ENCODE measurements around the gene CEP70.
"Not testable (repeated sequence)": the region's sequence is repeated elsewhere in the genome, so short reads cannot be mapped to it uniquely, and the experiment has no call there.

The CEP70 gene

DNA sequence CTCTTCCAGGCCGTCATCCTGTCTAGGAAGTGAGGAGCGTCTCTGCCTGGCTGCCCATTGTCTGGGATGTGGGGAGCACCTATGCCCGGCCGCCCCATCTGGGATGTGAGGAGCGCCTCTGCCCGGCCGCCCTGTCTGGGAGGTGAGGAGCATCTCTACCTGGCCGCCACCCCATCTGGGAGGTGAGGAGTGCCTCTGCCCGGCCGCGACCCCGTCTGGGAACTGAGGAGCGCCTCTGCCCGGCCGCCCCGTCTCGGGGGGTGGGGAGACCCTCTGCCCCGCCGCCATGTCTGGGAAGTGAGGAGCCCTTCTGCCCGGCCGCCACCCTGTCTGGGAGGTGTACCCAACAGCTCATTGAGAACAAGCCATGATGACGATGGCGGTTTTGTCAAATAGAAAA, 72.6 kb downstream of the CEP70 start:
- no CpG with 5 or more reads among the region's 23 CpGs for WGBS (ENCODE audit: extremely low coverage, insufficient coverage, low lambda C conversion rate)
- not testable (repeated sequence) for H3K4me1 ChIP-seq (ENCODE audit: control insufficient read depth, low read depth, low read length); H3K36me3 ChIP-seq (ENCODE audit: control insufficient read depth, insufficient read depth, low read length); H2AK5ac ChIP-seq (ENCODE audit: low read length); H3K9ac ChIP-seq (ENCODE audit: low read length); H3K56ac ChIP-seq (ENCODE audit: low read length); H4K8ac ChIP-seq (ENCODE audit: low read depth, low read length); H3K4me3 ChIP-seq (ENCODE audit: low read length); H3K27me3 ChIP-seq (ENCODE audit: insufficient read depth, low read length, poor library complexity); H4K5ac ChIP-seq (ENCODE audit: low read length); H3K4ac ChIP-seq (ENCODE audit: low read depth, low read length); H3K18ac ChIP-seq (ENCODE audit: low read length); DNase-seq; H3K27ac ChIP-seq (ENCODE audit: low read depth, low read length); H2BK120ac ChIP-seq (ENCODE audit: low read depth, low read length); H2BK15ac ChIP-seq (replicated peaks; ENCODE audit: low read depth); H3K4me2 ChIP-seq (ENCODE audit: low read length); H2BK5ac ChIP-seq (ENCODE audit: low read length); H3K79me2 ChIP-seq (ENCODE audit: control insufficient read depth, insufficient read depth, low read length); H3K79me1 ChIP-seq (ENCODE audit: low read length); H3K23ac ChIP-seq (ENCODE audit: low read length)

DNA sequence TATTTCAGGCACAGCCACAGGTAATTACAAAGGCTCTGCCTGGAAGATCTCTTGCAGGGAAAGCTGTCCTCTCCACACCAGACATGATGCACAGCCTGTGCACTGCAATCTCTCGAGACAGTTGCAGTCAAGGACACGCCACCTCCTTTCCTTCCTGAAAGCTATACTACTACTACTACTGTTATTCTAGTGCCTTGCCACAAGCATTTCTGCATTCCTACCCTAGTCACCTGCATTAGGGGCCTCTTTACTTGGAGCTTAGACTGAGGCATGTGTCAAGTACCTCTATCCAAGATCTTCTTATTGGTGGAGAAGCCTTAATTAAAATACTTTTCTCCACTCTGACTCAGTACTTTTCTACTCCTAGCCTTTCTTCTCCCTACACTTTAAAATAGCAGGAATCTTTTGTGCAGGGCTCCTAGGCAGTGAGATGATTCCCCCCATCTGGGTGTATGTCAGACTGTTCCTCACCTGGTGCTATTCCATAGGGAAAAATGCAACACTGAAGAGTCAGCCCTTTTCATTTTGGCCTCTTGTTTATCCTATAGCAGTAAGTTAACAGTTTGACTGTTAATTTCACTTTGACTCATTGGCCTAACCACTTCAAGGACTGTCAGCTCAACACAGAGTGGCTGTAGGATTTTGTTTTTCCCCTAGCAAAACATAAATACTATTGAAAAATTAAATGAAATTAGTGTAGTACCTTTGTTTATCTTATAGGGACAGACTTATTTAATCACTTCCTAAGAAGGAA, 80.8 kb downstream of the CEP70 start:
- Histone ChIP-seq H3K23ac (ENCODE audit: low read length) (no peak overlapping the region), H3K27ac (ENCODE audit: low read depth, low read length) (no peak overlapping the region), H3K56ac (ENCODE audit: low read length) (no peak overlapping the region), H3K18ac (ENCODE audit: low read length) (no peak overlapping the region), H2BK15ac (replicated peaks; ENCODE audit: low read depth) (no peak overlapping the region), H2BK5ac (ENCODE audit: low read length) (no peak overlapping the region), H2AK5ac (ENCODE audit: low read length) (no peak overlapping the region), H3K27me3 (ENCODE audit: insufficient read depth, low read length, poor library complexity) (no peaks in the 10 kb centered on the region), H4K8ac (ENCODE audit: low read depth, low read length) (no peak overlapping the region), H3K79me2 (ENCODE audit: control insufficient read depth, insufficient read depth, low read length) (no peaks in the 10 kb centered on the region), H3K4me2 (ENCODE audit: low read length) (no peak overlapping the region), H3K4ac (ENCODE audit: low read depth, low read length) (no peak overlapping the region), H3K36me3 (ENCODE audit: control insufficient read depth, insufficient read depth, low read length) (no peaks in the 10 kb centered on the region), H3K9ac (ENCODE audit: low read length) (no peak overlapping the region), H3K79me1 (ENCODE audit: low read length) (no peaks in the 10 kb centered on the region), H2BK120ac (ENCODE audit: low read depth, low read length) (no peak overlapping the region), H3K4me1 (ENCODE audit: control insufficient read depth, low read depth, low read length) (no peaks in the 10 kb centered on the region), H3K4me3 (ENCODE audit: low read length) (no peak overlapping the region), H4K5ac (ENCODE audit: low read length) (no peak overlapping the region)
- no peak for DNase-seq
- WGBS (ENCODE audit: extremely low coverage, insufficient coverage, low lambda C conversion rate) = no CpG with 5 or more reads among the region's 2 CpGs

GRCh38 chr3:138511945-138512344, 82.1 kb downstream of the CEP70 start:
- no peak overlapping the region for H3K9ac ChIP-seq (ENCODE audit: low read length)
- H3K4me3 ChIP-seq (ENCODE audit: low read length) = no peak overlapping the region
- no peak overlapping the region for H2BK120ac ChIP-seq (ENCODE audit: low read depth, low read length)
- no peaks in the 10 kb centered on the region for H3K4me1 ChIP-seq (ENCODE audit: control insufficient read depth, low read depth, low read length)
- H3K4me2 ChIP-seq (ENCODE audit: low read length) = no peak overlapping the region
- H2AK5ac ChIP-seq (ENCODE audit: low read length) = no peak overlapping the region
- H3K27me3 ChIP-seq (ENCODE audit: insufficient read depth, low read length, poor library complexity) = no peaks in the 10 kb centered on the region
- H4K8ac ChIP-seq (ENCODE audit: low read depth, low read length) = no peak overlapping the region
- no peaks in the 10 kb centered on the region for H3K79me1 ChIP-seq (ENCODE audit: low read length)
- H3K36me3 ChIP-seq (ENCODE audit: control insufficient read depth, insufficient read depth, low read length) = no peaks in the 10 kb centered on the region
- no peak overlapping the region for H2BK5ac ChIP-seq (ENCODE audit: low read length)
- no peak overlapping the region for H3K27ac ChIP-seq (ENCODE audit: low read depth, low read length)
- no peak for DNase-seq
- no peak overlapping the region for H3K4ac ChIP-seq (ENCODE audit: low read depth, low read length)
- H3K79me2 ChIP-seq (ENCODE audit: control insufficient read depth, insufficient read depth, low read length) = no peaks in the 10 kb centered on the region
- H3K18ac ChIP-seq (ENCODE audit: low read length) = no peak overlapping the region
- no peak overlapping the region for H4K5ac ChIP-seq (ENCODE audit: low read length)
- H3K23ac ChIP-seq (ENCODE audit: low read length) = no peak overlapping the region
- no peak overlapping the region for H3K56ac ChIP-seq (ENCODE audit: low read length)
- no peak overlapping the region for H2BK15ac ChIP-seq (replicated peaks; ENCODE audit: low read depth)

- H2AK5ac ChIP-seq (ENCODE audit: low read length) = no peak overlapping the region
- H2BK5ac ChIP-seq (ENCODE audit: low read length) = no peak overlapping the region
- H4K5ac ChIP-seq (ENCODE audit: low read length) = no peak overlapping the region
- H4K8ac ChIP-seq (ENCODE audit: low read depth, low read length) = no peak overlapping the region
- no peak overlapping the region for H3K23ac ChIP-seq (ENCODE audit: low read length)
- no peaks in the 10 kb centered on the region for H3K79me1 ChIP-seq (ENCODE audit: low read length)
- H3K4me3 ChIP-seq (ENCODE audit: low read length) = no peak overlapping the region
- H2BK15ac ChIP-seq (replicated peaks; ENCODE audit: low read depth) = no peak overlapping the region
- H3K9ac ChIP-seq (ENCODE audit: low read length) = no peak overlapping the region
- H3K36me3 ChIP-seq (ENCODE audit: control insufficient read depth, insufficient read depth, low read length) = no peaks in the 10 kb centered on the region
- no peak overlapping the region for H3K18ac ChIP-seq (ENCODE audit: low read length)
- no CpG with 5 or more reads among the region's 2 CpGs for WGBS (ENCODE audit: extremely low coverage, insufficient coverage, low lambda C conversion rate)
- no peak overlapping the region for H2BK120ac ChIP-seq (ENCODE audit: low read depth, low read length)
- H3K27ac ChIP-seq (ENCODE audit: low read depth, low read length) = no peak overlapping the region
- no peaks in the 10 kb centered on the region for H3K27me3 ChIP-seq (ENCODE audit: insufficient read depth, low read length, poor library complexity)
- H3K4me1 ChIP-seq (ENCODE audit: control insufficient read depth, low read depth, low read length) = no peaks in the 10 kb centered on the region
- H3K4me2 ChIP-seq (ENCODE audit: low read length) = no peak overlapping the region
- no peak overlapping the region for H3K4ac ChIP-seq (ENCODE audit: low read depth, low read length)
- no peaks in the 10 kb centered on the region for H3K79me2 ChIP-seq (ENCODE audit: control insufficient read depth, insufficient read depth, low read length)
- H3K56ac ChIP-seq (ENCODE audit: low read length) = no peak overlapping the region
- DNase-seq = no peak
Measured at GRCh38 chr3:138509586-138509985, 84.5 kb downstream of the CEP70 start.

- H2BK5ac ChIP-seq (ENCODE audit: low read length) = no peak overlapping the region
- H2BK15ac ChIP-seq (replicated peaks; ENCODE audit: low read depth) = no peak overlapping the region
- no peak for DNase-seq
- no peak overlapping the region for H2AK5ac ChIP-seq (ENCODE audit: low read length)
- H3K4me2 ChIP-seq (ENCODE audit: low read length) = no peak overlapping the region
- H3K79me2 ChIP-seq (ENCODE audit: control insufficient read depth, insufficient read depth, low read length) = no peaks in the 10 kb centered on the region
- H3K4ac ChIP-seq (ENCODE audit: low read depth, low read length) = no peak overlapping the region
- H2BK120ac ChIP-seq (ENCODE audit: low read depth, low read length) = no peak overlapping the region
- H3K18ac ChIP-seq (ENCODE audit: low read length) = no peak overlapping the region
- no peak overlapping the region for H3K27ac ChIP-seq (ENCODE audit: low read depth, low read length)
- no peak overlapping the region for H4K8ac ChIP-seq (ENCODE audit: low read depth, low read length)
- no CpG with 5 or more reads among the region's 3 CpGs for WGBS (ENCODE audit: extremely low coverage, insufficient coverage, low lambda C conversion rate)
- no peaks in the 10 kb centered on the region for H3K4me1 ChIP-seq (ENCODE audit: control insufficient read depth, low read depth, low read length)
- H3K56ac ChIP-seq (ENCODE audit: low read length) = no peak overlapping the region
- no peak overlapping the region for H4K5ac ChIP-seq (ENCODE audit: low read length)
- no peaks in the 10 kb centered on the region for H3K79me1 ChIP-seq (ENCODE audit: low read length)
- H3K36me3 ChIP-seq (ENCODE audit: control insufficient read depth, insufficient read depth, low read length) = no peaks in the 10 kb centered on the region
- H3K9ac ChIP-seq (ENCODE audit: low read length) = no peak overlapping the region
- no peaks in the 10 kb centered on the region for H3K27me3 ChIP-seq (ENCODE audit: insufficient read depth, low read length, poor library complexity)
- H3K23ac ChIP-seq (ENCODE audit: low read length) = no peak overlapping the region
- H3K4me3 ChIP-seq (ENCODE audit: low read length) = no peak overlapping the region
Measured at GRCh38 chr3:138507524-138507923, 86.5 kb downstream of the CEP70 start.

GRCh38 chr3:138498991-138499390, 95.1 kb downstream of the CEP70 start:
- H3K18ac ChIP-seq (ENCODE audit: low read length) = no peak overlapping the region
- H3K56ac ChIP-seq (ENCODE audit: low read length) = no peak overlapping the region
- no peak overlapping the region for H4K5ac ChIP-seq (ENCODE audit: low read length)
- no peak overlapping the region for H3K27ac ChIP-seq (ENCODE audit: low read depth, low read length)
- H4K8ac ChIP-seq (ENCODE audit: low read depth, low read length) = no peak overlapping the region
- H2BK120ac ChIP-seq (ENCODE audit: low read depth, low read length) = no peak overlapping the region
- H2BK5ac ChIP-seq (ENCODE audit: low read length) = no peak overlapping the region
- no peak overlapping the region for H2AK5ac ChIP-seq (ENCODE audit: low read length)
- H3K4ac ChIP-seq (ENCODE audit: low read depth, low read length) = no peak overlapping the region
- no peaks in the 10 kb centered on the region for H3K4me1 ChIP-seq (ENCODE audit: control insufficient read depth, low read depth, low read length)
- no peak overlapping the region for H3K23ac ChIP-seq (ENCODE audit: low read length)
- H3K9ac ChIP-seq (ENCODE audit: low read length) = no peak overlapping the region
- H3K27me3 ChIP-seq (ENCODE audit: insufficient read depth, low read length, poor library complexity) = no peaks in the 10 kb centered on the region
- no peak overlapping the region for H2BK15ac ChIP-seq (replicated peaks; ENCODE audit: low read depth)
- no peak overlapping the region for H3K4me3 ChIP-seq (ENCODE audit: low read length)
- no peak for DNase-seq
- no peaks in the 10 kb centered on the region for H3K79me1 ChIP-seq (ENCODE audit: low read length)
- H3K79me2 ChIP-seq (ENCODE audit: control insufficient read depth, insufficient read depth, low read length) = no peaks in the 10 kb centered on the region
- no peaks in the 10 kb centered on the region for H3K36me3 ChIP-seq (ENCODE audit: control insufficient read depth, insufficient read depth, low read length)
- H3K4me2 ChIP-seq (ENCODE audit: low read length) = no peak overlapping the region

Data from mesendoderm (in vitro differentiated cells).